Right lung (tissue), 10 donors: ENCODE results near the gene FLRT2. TPM values are rescaled to one million over a fixed set of nuclear protein-coding genes. Genes with fewer than 3 reads are reported as not detected.
A peak's percentile ranks its signal among the peaks of the same experiment; 100 is the strongest.

Experiments used
- DNase-seq, 2 donors: peaks; one replicate each; pipeline ENCODE4 v3.0.0-alpha.2; 2013
- long read RNA-seq, 8 donors: transcript quantifications; one replicate each; lab custom pipeline, GENCODE V29; 2026
- polyA plus RNA-seq, 5 donors: library from polyadenylated mRNA; unstranded; fragments of 120-200 nt; gene quantifications; one replicate each; pipeline versions ENCODE4 v1.2.1 to v1.2.3, GENCODE V29; 2013; ENCODE audit warnings: inconsistent platforms in 1 of 5, low replicate concordance in 1 of 5; ENCODE audit not compliant: insufficient read length in 5 of 5, insufficient read depth in 1 of 5

Gene FLRT2, protein sequence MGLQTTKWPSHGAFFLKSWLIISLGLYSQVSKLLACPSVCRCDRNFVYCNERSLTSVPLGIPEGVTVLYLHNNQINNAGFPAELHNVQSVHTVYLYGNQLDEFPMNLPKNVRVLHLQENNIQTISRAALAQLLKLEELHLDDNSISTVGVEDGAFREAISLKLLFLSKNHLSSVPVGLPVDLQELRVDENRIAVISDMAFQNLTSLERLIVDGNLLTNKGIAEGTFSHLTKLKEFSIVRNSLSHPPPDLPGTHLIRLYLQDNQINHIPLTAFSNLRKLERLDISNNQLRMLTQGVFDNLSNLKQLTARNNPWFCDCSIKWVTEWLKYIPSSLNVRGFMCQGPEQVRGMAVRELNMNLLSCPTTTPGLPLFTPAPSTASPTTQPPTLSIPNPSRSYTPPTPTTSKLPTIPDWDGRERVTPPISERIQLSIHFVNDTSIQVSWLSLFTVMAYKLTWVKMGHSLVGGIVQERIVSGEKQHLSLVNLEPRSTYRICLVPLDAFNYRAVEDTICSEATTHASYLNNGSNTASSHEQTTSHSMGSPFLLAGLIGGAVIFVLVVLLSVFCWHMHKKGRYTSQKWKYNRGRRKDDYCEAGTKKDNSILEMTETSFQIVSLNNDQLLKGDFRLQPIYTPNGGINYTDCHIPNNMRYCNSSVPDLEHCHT
- polyA plus RNA-seq = 10 to 100 TPM; 30.7 to 49.4 (median 44.5) TPM
- long read RNA-seq, donor 1, full-length matches to known transcripts = 2 of 2 reads
- long read RNA-seq, donor 1, partial matches to known transcripts = 0 of 2 reads
- long read RNA-seq, donor 1, other reads (novel, unspliced or antisense) = 0 of 2 reads
- long read RNA-seq, donor 2, full-length matches to known transcripts = 1 of 6 reads
- long read RNA-seq, donor 2, partial matches to known transcripts = 5 of 6 reads
- long read RNA-seq, donor 2, other reads (novel, unspliced or antisense) = 0 of 6 reads
- long read RNA-seq, donor 3, full-length matches to known transcripts = 3 of 8 reads
- long read RNA-seq, donor 3, partial matches to known transcripts = 0 of 8 reads
- long read RNA-seq, donor 3, other reads (novel, unspliced or antisense) = 5 of 8 reads
- long read RNA-seq, donor 4 = 0 reads
- long read RNA-seq, donor 5, full-length matches to known transcripts = 2 of 2 reads
- long read RNA-seq, donor 5, partial matches to known transcripts = 0 of 2 reads
- long read RNA-seq, donor 5, other reads (novel, unspliced or antisense) = 0 of 2 reads
- long read RNA-seq, donor 6, full-length matches to known transcripts = 1 of 1 reads
- long read RNA-seq, donor 6, partial matches to known transcripts = 0 of 1 reads
- long read RNA-seq, donor 6, other reads (novel, unspliced or antisense) = 0 of 1 reads
- long read RNA-seq, donor 7, full-length matches to known transcripts = 2 of 2 reads
- long read RNA-seq, donor 7, partial matches to known transcripts = 0 of 2 reads
- long read RNA-seq, donor 7, other reads (novel, unspliced or antisense) = 0 of 2 reads
- long read RNA-seq, donor 8, full-length matches to known transcripts = 1 of 1 reads
- long read RNA-seq, donor 8, partial matches to known transcripts = 0 of 1 reads
- long read RNA-seq, donor 8, other reads (novel, unspliced or antisense) = 0 of 1 reads

DNA sequence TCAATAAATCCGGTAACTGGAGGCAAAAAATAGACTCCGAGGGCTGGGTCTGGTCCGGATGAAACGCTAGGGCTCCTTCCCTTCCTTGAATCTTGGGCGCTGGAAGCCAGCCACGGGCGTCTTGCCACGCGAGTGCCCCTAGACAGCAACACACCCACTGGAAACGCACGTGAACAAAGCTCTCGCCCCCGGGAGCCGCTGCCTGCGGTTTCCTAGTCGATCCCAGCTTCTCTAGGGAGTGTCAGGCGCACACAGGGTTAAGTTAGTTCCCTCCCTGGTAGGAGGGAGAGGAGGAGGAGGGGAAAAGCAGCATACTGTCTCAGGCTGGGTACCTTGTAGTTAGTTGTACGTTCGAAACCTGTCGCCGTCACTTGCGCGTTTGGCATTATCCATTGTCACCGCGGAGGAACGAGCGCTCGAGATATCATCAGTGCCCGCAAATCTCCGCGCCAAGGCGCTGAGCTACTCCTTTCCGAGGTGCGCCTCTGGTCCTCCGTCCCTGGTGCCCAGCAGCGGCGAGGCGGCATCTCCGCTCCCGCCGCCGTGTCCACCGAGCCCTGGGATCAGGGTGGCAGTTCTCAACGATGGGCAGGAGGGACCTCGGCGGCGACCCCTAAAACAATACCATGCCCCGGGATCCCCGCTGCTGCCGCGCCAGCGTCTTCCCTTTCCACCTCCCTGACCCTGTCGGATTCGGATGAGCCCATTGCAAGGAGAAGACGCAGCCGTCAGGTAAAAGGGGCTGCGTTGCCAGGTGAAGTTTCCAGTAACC, at the start of gene FLRT2:
FLRT2 (plus strand) TSS at position 342 of the 772 bp plus-strand sequence. CDS start 91,371 bp downstream, outside the sequence.
- DNase-seq = no peak

DNA sequence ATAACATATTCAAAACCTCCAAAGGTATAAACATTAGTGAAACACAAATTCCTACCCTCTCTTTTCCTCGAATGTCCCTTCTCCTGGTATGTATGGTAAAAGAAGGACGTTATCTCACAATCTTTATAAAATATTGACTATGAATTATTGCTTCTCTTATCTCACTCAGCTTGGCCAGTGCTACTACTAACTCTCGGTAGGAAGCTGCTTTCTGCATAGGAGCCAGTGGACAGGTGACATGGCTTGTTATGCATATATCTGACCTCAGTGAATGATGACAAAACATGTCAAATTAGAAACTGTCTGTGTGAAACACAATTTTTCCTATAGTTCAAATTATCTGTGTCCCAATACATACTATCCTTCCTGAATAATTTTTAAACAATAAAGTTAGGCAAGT, 48.5 kb upstream of the FLRT2 start:
- no peak for DNase-seq

DNA sequence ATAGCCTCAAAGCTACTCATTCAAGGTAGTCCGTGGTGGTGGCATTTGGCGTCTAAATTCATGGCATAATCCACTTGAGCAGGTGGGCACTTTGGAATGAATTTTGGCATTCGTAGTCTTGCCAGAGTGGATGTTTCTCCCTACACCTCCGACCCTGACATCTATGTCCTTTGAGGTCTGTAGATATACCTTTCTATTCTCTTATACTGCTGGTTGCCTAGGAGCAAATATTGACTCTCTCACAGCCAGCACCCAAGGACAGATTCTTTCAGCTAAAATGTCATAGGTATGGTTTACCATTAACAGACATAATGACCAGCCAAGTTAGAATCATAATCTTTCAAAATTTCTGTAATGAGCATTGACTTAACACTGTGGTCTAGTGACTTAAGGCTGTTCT, 47.4 kb upstream of the FLRT2 start:
- DNase-seq = no peak

DNA sequence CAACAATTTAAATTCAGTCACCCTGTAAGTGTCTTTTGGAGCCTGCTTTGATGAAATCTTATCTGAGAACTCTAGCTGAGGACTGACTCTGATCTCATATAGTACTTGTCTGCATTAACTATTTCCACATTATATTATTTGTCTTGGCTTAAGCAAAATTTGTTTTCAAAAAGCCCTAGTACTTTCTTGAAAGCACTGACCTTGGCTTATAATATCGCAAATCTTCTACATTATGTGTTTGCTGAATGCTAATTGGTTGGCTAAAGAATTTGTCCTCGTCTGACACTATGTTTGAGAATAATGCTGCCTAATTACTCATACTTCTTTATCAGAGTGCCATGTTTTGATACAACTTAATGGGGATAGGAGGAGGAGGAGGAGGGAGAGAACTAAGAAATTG, 46.9 kb upstream of the FLRT2 start:
- DNase-seq = no peak

DNA sequence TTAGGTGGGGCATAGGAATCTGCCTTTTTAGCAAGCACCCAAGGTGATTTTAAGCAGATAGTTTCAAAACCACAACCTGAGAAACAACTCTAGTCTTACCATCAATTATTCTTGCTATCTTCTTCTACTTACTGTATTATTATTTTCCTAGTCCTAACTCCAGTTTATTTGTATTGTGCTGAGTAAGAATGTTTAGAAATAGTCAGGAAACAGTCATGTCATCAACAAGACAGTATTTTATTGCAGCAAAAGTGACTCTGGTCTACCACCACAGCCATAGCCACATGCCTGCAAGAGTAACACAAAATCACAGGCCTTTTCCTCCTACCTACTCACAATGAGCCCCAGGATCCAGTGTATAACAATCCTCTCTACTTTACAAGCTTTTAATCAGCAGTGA, 46.3 kb upstream of the FLRT2 start:
- DNase-seq = no peak

DNA sequence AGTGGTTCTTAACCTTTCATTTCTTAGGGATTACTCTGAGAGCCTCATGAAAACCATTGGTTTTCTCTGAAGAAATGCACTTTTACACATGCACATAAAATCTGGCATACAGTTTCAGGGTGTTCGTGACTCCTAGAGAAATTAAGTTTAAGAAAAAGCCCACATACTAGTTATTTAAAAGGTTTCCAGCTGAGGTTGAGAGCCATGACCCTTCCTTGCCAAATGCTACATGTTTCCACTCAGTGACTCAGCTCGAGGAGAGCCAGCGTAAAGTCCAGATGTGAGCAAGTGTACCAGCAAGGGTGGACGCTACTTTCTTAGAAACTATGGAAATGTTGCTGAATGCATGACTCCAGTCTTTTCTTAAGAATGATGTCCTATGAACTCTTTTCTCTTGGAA, 42.7 kb upstream of the FLRT2 start:
- DNase-seq = no peak

DNA sequence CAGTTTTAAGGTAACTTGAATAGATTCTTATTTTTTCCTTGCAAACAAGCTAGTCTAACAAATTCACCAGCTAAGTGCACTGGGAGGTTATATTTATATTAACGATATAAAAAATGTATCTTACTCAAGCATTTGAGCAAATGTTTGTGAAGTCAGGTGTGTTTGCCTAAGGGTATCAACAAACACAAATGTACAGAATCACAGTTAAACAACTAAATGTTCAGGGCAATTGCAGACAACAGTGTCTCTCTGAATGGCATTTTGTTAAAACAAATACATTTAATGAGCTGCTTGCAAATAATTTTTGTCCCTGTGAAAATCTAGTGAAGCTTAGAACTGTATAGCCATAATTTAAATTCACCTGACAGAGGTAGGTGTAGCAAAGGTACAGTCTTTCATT, 28.2 kb upstream of the FLRT2 start:
- no peak for DNase-seq

DNA sequence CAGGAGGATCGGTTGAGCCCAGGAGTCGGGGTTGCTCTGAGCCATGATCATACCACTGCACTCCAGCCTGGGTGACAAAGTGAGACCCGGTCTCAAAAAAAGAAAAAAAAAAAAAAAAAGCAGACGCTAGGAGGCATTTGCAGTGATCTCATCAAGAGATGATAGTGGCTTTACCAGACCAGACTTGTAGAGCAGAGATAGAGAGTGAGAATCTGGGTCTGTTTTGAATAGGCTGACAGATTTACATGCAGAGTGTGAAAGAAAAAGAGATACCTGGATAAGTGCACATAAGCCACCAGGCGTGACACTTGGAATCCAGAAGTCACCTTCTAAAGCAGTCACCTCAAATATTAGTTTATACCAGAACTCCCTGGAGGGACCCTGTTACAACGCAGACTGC, 21.1 kb upstream of the FLRT2 start:
- DNase-seq = no peak

DNA sequence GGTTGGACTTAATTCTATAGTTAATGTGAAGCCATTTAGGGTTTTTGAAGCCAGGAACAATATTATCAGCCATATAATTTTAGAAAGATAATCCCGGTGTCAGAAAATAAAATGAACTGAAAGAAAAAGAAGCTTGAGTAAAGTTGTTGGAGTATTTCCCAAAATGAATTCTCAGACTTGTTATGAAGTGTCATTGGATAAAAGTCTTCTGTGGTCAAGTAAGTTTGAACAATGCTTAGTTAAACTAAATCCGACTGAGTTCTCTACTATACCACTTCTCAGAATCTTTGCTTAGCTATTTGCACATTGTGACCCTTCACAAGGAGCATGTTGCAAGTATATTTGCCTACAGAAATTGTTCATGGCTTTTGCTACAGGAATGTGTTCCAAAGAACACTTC, 17.5 kb upstream of the FLRT2 start:
- DNase-seq = peak; percentile 79 to 85

DNA sequence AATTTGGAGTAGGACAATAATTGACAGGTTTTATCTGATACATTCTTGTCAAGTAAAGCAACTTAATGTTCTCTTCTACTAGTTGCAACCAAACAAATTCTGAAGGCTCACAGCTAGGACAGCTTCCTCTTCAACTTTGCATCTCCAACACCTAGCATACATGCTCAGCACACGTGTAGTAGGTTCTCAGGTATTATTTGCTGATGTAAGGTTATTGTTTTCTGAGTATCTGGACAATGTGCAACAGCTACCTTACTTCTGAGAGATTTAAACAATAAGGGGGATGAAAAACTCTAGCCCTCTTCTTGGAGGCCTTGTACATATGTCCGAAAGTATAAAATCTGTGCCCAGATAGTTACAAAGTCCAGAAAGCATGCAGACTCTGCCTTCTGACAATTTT, 15.5 kb upstream of the FLRT2 start:
- no peak for DNase-seq

DNA sequence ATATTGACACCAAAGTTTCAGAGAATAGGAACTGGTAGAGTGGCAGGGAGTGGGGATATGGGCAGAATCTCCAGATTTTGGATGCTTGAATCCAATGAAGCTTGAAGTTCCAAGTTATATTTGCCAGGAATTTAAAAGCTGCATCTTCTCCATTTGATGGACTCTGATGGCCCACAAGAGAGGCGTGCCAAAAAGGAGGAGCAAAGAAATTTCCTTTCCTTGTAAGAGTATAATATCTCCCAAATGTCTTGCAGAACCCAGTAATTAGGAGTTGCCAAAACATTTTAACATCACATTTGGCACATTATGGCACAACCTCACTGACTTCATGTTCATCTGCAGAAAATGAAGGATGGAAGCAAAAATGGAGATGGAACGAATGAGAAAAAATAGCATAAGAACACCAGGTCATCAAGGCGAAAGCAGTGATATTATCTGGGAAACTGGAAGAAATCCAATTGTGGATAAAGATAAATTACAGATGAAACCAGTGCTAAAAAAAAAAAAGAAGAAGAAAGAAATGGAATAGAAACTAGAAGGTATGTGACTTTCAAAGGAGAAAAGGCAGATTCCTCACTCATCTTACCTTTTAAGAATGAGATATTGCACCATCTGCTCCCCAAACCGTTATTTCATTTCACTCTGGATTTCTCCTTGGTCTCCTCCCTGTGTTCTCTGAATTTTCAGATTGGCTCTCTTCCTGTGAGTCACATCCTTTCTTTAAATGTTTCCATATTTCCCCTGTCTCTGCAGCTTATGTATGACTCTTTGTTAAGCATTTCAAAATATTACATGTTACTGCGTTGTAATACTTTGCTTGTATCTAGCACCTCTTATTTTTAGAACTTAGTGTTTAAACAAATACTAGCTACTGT, 13.5 kb upstream of the FLRT2 start:
- no peak for DNase-seq

DNA sequence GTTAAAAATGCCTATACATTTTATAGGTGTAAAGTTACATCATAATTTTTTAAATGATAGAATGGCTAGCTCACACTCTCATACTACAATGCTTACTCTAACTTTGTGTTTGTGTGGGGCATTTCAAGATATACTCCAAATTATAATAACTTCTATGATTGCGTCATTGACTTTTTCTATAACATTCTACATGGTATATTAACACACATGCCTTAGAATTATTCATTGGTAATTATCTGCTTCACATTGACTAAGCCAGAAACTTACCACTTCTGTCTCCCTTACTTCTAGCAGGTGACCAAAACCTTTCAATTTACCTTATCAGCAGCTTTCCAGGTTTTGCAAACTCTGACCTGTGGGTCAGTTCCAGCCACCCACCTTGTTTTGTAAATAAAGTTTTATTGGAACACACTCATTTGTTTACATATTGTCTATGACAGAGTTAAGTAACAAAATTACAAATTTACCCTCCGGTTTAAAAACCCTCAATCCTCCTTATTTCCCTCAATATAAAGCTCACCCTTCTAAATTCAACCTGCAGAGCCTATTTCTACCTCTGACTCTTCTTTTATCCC, 12.7 kb upstream of the FLRT2 start:
- no peak for DNase-seq

DNA sequence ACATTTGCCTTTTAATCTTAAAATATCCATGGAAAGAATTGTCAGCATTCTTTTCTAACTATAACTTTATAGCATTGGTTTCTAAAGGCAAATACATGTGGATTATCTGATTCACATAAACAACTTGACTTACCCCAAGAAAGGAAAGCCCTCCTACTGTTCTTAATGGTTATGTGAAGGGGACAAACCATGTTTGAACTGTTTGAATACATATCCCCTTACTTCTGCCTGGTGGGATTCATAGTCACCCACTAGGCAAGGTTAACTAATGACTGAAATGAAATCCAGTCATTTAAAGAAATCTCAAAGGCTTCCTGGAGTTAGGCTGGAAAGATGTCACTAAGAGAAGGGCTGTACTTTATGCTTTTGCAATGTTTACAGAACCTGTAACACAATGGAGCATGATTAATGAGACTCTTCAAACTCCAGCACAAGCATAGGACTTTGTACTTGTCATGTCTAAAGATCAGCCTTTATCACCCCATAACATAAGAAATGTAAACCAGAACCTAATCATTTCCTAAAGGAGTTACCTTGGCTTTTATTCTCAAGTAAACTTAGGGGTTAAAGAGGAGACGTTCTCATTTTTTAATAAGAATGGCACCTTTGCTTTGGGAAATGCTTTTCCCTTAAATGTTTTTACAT, 10.2 kb upstream of the FLRT2 start:
- DNase-seq = no peak

DNA sequence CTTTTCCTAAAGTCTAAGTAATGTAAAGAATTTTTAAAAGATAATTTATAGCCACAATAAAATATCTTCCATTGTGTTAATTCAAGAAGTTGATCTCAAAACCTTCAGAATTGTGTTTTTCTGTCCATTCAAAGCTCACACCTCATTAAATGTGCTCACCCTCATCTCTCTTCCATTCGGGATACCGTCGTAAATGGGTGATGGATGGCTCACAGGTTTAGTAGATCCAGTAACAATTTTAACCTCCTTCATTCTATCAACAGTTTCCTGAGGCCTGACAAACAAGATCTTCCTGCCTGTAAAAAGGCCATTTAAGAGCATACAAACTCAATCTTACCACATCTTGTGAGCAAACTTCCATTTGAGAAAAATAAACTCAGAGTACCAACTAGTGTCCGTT, 9.4 kb upstream of the FLRT2 start:
- no peak for DNase-seq

DNA sequence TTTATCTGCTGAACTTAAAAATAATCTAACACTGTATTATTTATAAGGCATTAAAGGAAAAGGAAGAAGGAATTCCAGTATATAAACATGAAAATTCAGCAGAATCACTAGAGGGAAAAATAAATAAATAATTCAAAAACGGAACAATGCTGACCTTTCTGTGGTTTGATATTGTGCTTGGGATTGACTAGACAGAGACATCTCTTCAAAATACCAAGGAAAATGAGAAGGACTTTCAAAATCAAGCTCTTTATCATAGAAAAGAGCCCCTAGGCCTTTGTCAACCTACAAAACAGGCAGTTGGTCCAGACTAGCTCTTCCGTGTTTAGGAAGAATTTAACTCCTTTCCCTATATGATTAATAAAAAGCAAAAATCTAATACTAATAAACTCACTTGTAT, 6.3 kb upstream of the FLRT2 start:
- no peak for DNase-seq

DNA sequence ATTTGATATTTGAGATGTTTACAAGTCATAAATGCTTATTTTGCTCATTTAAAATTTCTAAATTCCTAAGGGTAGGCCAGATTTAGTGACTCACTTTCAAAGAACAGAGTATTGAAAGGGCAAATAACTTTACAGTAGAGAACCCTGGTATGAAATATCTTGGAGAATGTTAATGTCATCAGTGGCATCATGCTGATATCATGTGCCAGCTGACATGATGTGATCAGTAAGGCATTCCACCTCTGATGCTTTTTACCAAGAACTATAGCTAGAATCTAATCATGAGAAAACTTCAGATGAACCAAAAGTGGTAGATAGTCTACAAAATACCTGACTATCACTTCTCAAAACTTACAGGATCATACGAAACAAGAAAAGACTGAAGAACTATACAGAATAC, 2.9 kb upstream of the FLRT2 start:
- no peak for DNase-seq

DNA sequence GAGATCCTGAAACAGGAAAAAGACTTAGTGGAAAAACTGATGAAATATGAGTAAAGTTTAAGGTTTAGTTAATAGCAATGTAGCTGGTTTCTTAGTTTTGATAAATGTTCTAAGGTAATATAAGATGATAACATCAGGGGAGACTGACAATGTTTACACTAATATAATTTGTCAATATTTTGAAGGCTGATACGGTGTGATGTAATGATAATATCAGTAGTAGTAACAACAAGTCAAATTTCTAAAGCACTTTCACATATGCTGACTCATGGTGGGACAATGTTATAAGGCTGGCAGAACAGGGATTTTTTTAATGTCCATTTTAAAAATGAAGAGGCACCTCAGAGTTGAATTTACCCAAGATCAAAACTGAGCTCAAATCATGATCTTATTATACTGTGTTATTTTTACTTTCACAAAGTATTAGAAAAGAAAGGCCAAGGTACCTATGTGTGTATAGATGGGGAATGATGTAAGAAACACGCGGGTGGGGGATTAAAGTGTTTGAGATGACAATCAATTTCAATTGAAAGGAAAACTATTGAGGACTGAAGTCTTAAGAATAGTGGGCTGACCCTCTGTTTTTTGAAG, 2.4 kb upstream of the FLRT2 start:
- no peak for DNase-seq
